ENCODE data around the gene CCDC13. TPM values are rescaled to one million over a fixed set of nuclear protein-coding genes. Genes with fewer than 3 reads are reported as not detected.

CCDC13 gene
- total RNA-seq, 4 donors from 2014 or later, result 2.9 to 6.6 (median 3.3) TPM; not detected in 1

DNA sequence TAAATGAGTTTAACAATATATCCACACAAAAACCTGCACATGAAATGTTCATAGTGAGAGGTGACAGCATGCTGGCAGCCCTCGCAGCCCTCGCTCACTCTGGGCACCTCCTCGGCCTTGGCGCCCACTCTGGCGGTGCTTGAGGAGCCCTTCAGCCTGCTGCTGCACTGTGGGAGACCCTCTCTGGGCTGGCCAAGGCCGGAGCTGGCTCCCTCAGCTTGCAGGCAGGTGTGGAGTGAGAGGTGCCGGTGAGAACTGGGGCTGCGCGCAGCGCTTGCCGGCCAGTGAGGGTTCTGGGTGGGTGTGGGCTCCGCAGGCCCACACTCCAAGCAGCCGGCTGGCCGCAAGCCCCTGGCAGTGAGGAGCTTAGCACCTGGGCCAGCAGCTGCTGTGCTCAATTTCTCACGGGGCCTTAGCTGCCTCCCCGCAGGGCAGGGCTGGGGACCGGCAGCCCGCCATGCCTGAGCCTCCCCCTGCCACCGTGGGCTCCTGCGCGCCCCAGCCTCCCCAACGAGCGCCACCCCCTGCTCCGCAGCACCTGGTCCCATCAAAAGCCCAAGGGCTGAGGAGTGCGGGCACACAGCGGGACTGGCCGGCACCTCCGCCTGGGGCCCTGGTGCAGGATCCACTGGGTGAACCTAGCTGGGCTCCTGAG is 3.4 kb downstream of the CCDC13 start:
- TF ChIP-seq, protein P1, sequence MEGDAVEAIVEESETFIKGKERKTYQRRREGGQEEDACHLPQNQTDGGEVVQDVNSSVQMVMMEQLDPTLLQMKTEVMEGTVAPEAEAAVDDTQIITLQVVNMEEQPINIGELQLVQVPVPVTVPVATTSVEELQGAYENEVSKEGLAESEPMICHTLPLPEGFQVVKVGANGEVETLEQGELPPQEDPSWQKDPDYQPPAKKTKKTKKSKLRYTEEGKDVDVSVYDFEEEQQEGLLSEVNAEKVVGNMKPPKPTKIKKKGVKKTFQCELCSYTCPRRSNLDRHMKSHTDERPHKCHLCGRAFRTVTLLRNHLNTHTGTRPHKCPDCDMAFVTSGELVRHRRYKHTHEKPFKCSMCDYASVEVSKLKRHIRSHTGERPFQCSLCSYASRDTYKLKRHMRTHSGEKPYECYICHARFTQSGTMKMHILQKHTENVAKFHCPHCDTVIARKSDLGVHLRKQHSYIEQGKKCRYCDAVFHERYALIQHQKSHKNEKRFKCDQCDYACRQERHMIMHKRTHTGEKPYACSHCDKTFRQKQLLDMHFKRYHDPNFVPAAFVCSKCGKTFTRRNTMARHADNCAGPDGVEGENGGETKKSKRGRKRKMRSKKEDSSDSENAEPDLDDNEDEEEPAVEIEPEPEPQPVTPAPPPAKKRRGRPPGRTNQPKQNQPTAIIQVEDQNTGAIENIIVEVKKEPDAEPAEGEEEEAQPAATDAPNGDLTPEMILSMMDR (IDR thresholded peaks at IDR 0.05; ENCODE audit: low read depth), result no peak

DNA sequence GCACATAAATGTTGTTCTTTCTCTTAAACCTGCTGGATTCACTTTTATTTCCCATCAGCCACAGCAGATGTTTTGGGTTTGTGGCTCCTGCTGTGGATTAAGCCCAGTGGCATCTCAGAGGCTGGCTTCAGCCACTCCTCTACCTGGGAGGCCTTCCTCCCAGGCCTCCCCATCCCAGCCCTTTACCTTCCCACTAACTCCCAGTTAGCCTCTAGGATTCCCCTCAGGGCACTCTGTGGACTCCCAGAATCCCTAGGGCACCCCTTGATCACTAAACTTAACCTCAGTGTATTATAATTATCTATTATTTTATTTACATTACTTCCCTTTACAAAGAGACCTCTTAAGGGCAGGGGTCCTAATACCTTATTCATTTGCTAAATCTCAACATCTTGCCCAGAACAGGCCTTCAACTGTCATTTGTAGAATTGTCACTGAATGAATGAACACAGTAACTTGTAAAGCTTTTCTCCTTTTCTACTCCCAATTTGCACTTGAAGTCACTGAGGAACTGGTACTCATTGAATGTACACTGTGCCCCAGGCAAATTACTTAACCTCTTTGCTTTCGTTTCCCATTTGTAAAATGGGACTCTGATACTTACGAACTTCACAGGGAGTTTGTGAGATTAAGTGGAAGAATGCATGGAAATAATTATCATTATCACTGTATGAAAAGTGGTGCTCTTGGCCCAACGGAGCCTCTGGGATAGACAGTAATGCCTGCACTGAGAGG is 8.3 kb downstream of the CCDC13 start:
- TF ChIP-seq, protein P1 (IDR thresholded peaks at IDR 0.05; ENCODE audit: low read depth), result no peak

DNA sequence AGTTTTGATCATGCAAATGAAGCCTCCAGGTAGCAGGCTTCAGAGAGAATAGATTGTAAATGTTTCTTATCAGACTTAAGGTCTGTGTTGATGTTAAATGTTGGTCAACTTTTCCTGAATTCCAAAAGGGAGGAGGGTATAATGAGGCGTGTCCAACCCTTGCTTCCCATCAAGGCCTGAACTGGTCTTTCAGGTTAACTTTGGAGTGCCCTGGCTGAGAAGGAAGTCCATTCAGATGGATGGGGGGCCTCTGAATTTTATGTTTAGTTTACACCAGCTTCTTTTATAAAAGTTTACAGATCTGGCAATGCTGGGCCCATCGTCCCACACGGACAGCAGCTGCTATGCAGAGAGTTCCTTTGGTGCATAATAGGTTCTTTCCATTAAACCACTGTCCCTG is 8.9 kb downstream of the CCDC13 start:
- TF ChIP-seq, protein P1 (IDR thresholded peaks at IDR 0.05; ENCODE audit: low read depth), result no peak

DNA sequence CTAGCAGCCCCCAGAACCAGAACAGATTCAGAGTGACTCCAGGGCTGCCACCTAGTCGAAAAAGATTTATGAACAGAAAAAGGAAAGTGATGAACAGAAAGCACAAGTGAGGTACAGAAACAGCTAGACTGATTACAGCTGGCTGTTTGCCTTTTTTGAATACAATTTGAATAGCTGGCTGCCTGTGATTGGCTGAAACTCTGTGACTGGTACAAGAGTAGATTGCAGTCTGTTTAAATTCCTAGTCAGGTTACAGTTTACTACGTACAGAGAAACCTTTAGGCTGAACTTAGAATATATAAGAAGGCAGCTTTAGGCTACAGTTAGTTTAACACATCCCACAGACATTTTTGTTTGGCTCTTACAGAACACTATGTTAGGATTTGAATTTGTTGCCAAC is 10.0 kb downstream of the CCDC13 start:
- TF ChIP-seq, protein P1 (IDR thresholded peaks at IDR 0.05; ENCODE audit: low read depth), result no peak

DNA sequence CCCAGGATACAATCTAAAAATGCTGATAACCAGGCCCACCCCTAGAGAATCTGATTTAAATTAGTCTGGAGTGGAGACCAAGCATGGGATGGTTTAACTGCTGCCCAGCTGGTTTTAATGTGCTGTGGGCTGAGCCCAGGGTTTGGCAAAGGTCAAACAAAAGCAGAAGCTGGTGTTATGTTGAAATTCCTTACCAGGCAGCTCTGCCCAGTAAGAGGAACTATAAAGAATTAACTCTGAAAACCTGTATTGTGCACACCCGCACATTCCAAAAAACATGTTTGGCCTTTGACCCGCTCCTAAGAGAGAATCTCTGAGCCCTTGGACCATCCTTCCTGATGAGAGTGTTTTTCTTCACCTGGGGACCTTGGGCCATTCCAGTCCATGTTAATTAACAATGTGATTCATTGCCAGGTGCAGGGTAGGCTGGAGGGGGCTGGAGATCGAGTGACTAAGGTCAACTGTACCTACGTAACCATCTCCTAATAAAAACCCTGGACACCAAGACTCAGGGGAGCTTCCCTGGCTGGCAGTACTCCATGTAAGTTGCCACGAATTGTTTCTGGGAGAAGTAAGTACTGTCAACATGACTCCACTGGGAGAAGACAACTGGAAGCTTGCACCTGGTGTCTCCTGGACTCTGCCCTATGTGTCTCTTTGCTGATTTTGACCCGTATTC is 10.9 kb downstream of the CCDC13 start:
- TF ChIP-seq, protein P1 (IDR thresholded peaks at IDR 0.05; ENCODE audit: low read depth), result no peak

DNA sequence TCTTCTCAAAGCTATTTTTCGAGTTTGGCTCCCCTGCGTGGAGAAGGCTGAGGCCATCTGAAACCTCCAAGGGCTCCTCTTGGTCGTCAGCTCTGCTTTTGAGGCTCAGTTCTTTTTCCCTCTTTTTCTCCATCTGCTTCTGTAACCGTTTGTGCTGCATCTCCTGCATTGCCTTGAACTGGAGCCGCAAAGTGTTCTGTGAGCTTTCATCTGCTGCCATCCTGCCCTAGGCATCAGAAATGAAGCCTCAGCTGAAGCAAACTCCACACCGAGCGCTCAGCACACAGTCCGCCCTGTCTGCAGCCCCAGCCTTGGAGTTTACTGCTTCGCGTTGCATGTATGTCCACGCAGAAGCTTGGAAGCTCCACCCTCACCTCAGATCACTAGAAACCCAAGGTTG is 14.9 kb downstream of the CCDC13 start:
- TF ChIP-seq, protein P1 (IDR thresholded peaks at IDR 0.05; ENCODE audit: low read depth), result no peak

DNA sequence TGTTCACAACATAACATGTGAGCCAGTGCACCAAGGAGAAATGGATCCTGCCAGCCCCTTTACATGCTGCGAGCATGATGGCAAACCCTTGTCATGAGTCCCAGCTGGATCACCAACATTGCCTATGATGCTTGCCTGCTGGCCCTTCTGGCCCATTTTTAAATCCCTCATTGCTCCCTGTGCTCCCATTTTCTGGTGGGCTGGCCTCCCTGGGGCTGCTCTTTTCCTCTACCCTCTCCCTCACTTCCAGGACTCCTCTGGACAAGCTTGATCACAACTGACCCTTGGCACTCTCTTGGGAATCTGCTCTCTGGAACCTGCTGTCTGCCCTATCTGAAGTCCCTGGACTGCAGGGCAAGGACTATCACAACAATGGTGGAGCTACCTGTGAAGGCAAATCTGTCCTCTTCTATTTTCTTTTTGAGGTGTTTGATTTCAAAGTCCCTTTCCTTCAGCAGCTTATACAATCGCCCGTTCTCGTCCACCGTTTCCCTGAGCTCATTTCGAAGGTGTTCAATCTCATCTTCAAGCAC is 16.3 kb downstream of the CCDC13 start:
- TF ChIP-seq, protein P1 (IDR thresholded peaks at IDR 0.05; ENCODE audit: low read depth), result no peak
